Measurements from ENCODE around the gene AUNIP.
A peak's percentile ranks its signal among the peaks of the same experiment; 100 is the strongest.

The AUNIP gene

GRCh38 chr1:25889470-25889869 lies 30.2 kb upstream of the AUNIP start:
- Histone ChIP-seq H3K4me1 (ENCODE audit: control insufficient read depth in 2 of 2, insufficient read depth in 2 of 2, low read length in 2 of 2) (peaks cover 10 to 22% of the 10 kb centered on the region in 2 donors), H3K27ac (ENCODE audit: low read depth in 2 of 2, low read length in 2 of 2) (peak overlapping the region in 1 of 2 donors; percentile 52), H3K9ac (ENCODE audit: low read depth in 1 of 2, low read length in 2 of 2) (no peak overlapping the region), H3K9me3 (ENCODE audit: control insufficient read depth in 2 of 2, low read length in 2 of 2) (no peaks in the 10 kb centered on the region), H3K4me3 (ENCODE audit: low read length in 2 of 2) (no peak overlapping the region), H3K36me3 (ENCODE audit: control insufficient read depth in 2 of 2, insufficient read depth in 2 of 2, low read length in 2 of 2) (no peaks in the 10 kb centered on the region), H3K27me3 (ENCODE audit: control insufficient read depth in 2 of 2, insufficient read depth in 2 of 2, low read length in 2 of 2) (no peaks in the 10 kb centered on the region)

- H3K27me3 ChIP-seq (ENCODE audit: control insufficient read depth in 2 of 2, insufficient read depth in 2 of 2, low read length in 2 of 2) = no peaks in the 10 kb centered on the region
- H3K9me3 ChIP-seq (ENCODE audit: control insufficient read depth in 2 of 2, low read length in 2 of 2) = no peaks in the 10 kb centered on the region
- no peak overlapping the region for H3K27ac ChIP-seq (ENCODE audit: low read depth in 2 of 2, low read length in 2 of 2)
- no peak overlapping the region for H3K9ac ChIP-seq (ENCODE audit: low read depth in 1 of 2, low read length in 2 of 2)
- H3K36me3 ChIP-seq (ENCODE audit: control insufficient read depth in 2 of 2, insufficient read depth in 2 of 2, low read length in 2 of 2) = no peaks in the 10 kb centered on the region
- peaks cover 10 to 22% of the 10 kb centered on the region in 2 donors for H3K4me1 ChIP-seq (ENCODE audit: control insufficient read depth in 2 of 2, insufficient read depth in 2 of 2, low read length in 2 of 2)
- H3K4me3 ChIP-seq (ENCODE audit: low read length in 2 of 2) = no peak overlapping the region
Measured at GRCh38 chr1:25888426-25888987, 29.2 kb upstream of the AUNIP start.

GRCh38 chr1:25885602-25886001 lies 26.3 kb upstream of the AUNIP start:
- Histone ChIP-seq H3K4me3 (ENCODE audit: low read length in 2 of 2) (no peak overlapping the region), H3K36me3 (ENCODE audit: control insufficient read depth in 2 of 2, insufficient read depth in 2 of 2, low read length in 2 of 2) (no peaks in the 10 kb centered on the region), H3K27me3 (ENCODE audit: control insufficient read depth in 2 of 2, insufficient read depth in 2 of 2, low read length in 2 of 2) (no peaks in the 10 kb centered on the region), H3K9me3 (ENCODE audit: control insufficient read depth in 2 of 2, low read length in 2 of 2) (no peaks in the 10 kb centered on the region), H3K27ac (ENCODE audit: low read depth in 2 of 2, low read length in 2 of 2) (no peak overlapping the region), H3K9ac (ENCODE audit: low read depth in 1 of 2, low read length in 2 of 2) (no peak overlapping the region), H3K4me1 (ENCODE audit: control insufficient read depth in 2 of 2, insufficient read depth in 2 of 2, low read length in 2 of 2) (peaks cover 6 to 11% of the 10 kb centered on the region in 2 donors)

GRCh38 chr1:25881266-25881665 lies 22.0 kb upstream of the AUNIP start:
- H3K4me1 ChIP-seq (ENCODE audit: control insufficient read depth in 2 of 2, insufficient read depth in 2 of 2, low read length in 2 of 2) = peaks cover 0 to under 1% of the 10 kb centered on the region in 2 donors
- H3K27ac ChIP-seq (ENCODE audit: low read depth in 2 of 2, low read length in 2 of 2) = no peak overlapping the region

GRCh38 chr1:25880518-25880917 lies 21.3 kb upstream of the AUNIP start:
- H3K9me3 ChIP-seq (ENCODE audit: control insufficient read depth in 2 of 2, low read length in 2 of 2) = no peaks in the 10 kb centered on the region
- no peak overlapping the region for H3K9ac ChIP-seq (ENCODE audit: low read depth in 1 of 2, low read length in 2 of 2)
- H3K27ac ChIP-seq (ENCODE audit: low read depth in 2 of 2, low read length in 2 of 2) = no peak overlapping the region
- no peaks in the 10 kb centered on the region for H3K36me3 ChIP-seq (ENCODE audit: control insufficient read depth in 2 of 2, insufficient read depth in 2 of 2, low read length in 2 of 2)
- no peaks in the 10 kb centered on the region for H3K27me3 ChIP-seq (ENCODE audit: control insufficient read depth in 2 of 2, insufficient read depth in 2 of 2, low read length in 2 of 2)
- H3K4me3 ChIP-seq (ENCODE audit: low read length in 2 of 2) = no peak overlapping the region
- H3K4me1 ChIP-seq (ENCODE audit: control insufficient read depth in 2 of 2, insufficient read depth in 2 of 2, low read length in 2 of 2) = peaks cover 0 to 7% of the 10 kb centered on the region in 2 donors

More at GRCh38 chr1:25881266-25881665, 22.0 kb upstream of the AUNIP start:
- H3K4me3 ChIP-seq (ENCODE audit: low read length in 2 of 2) = no peak overlapping the region
- no peaks in the 10 kb centered on the region for H3K36me3 ChIP-seq (ENCODE audit: control insufficient read depth in 2 of 2, insufficient read depth in 2 of 2, low read length in 2 of 2)
- H3K27me3 ChIP-seq (ENCODE audit: control insufficient read depth in 2 of 2, insufficient read depth in 2 of 2, low read length in 2 of 2) = no peaks in the 10 kb centered on the region
- no peaks in the 10 kb centered on the region for H3K9me3 ChIP-seq (ENCODE audit: control insufficient read depth in 2 of 2, low read length in 2 of 2)
- H3K9ac ChIP-seq (ENCODE audit: low read depth in 1 of 2, low read length in 2 of 2) = no peak overlapping the region

- Histone ChIP-seq H3K9me3 (ENCODE audit: control insufficient read depth in 2 of 2, low read length in 2 of 2) (no peaks in the 10 kb centered on the region), H3K9ac (ENCODE audit: low read depth in 1 of 2, low read length in 2 of 2) (no peak overlapping the region), H3K4me3 (ENCODE audit: low read length in 2 of 2) (no peak overlapping the region), H3K4me1 (ENCODE audit: control insufficient read depth in 2 of 2, insufficient read depth in 2 of 2, low read length in 2 of 2) (peaks cover 3 to 11% of the 10 kb centered on the region in 2 donors), H3K27ac (ENCODE audit: low read depth in 2 of 2, low read length in 2 of 2) (no peak overlapping the region), H3K27me3 (ENCODE audit: control insufficient read depth in 2 of 2, insufficient read depth in 2 of 2, low read length in 2 of 2) (no peaks in the 10 kb centered on the region), H3K36me3 (ENCODE audit: control insufficient read depth in 2 of 2, insufficient read depth in 2 of 2, low read length in 2 of 2) (no peaks in the 10 kb centered on the region)
Measured at GRCh38 chr1:25879675-25880074, 20.4 kb upstream of the AUNIP start.

- Histone ChIP-seq H3K9ac (ENCODE audit: low read depth in 1 of 2, low read length in 2 of 2) (no peak overlapping the region), H3K27ac (ENCODE audit: low read depth in 2 of 2, low read length in 2 of 2) (no peak overlapping the region), H3K4me3 (ENCODE audit: low read length in 2 of 2) (no peak overlapping the region), H3K4me1 (ENCODE audit: control insufficient read depth in 2 of 2, insufficient read depth in 2 of 2, low read length in 2 of 2) (peaks cover 6 to 15% of the 10 kb centered on the region in 2 donors), H3K9me3 (ENCODE audit: control insufficient read depth in 2 of 2, low read length in 2 of 2) (no peaks in the 10 kb centered on the region), H3K36me3 (ENCODE audit: control insufficient read depth in 2 of 2, insufficient read depth in 2 of 2, low read length in 2 of 2) (no peaks in the 10 kb centered on the region), H3K27me3 (ENCODE audit: control insufficient read depth in 2 of 2, insufficient read depth in 2 of 2, low read length in 2 of 2) (no peaks in the 10 kb centered on the region)
Measured at GRCh38 chr1:25878690-25879089, 19.4 kb upstream of the AUNIP start.

GRCh38 chr1:25877155-25877554 lies 17.9 kb upstream of the AUNIP start:
- Histone ChIP-seq H3K9me3 (ENCODE audit: control insufficient read depth in 2 of 2, low read length in 2 of 2) (no peaks in the 10 kb centered on the region), H3K36me3 (ENCODE audit: control insufficient read depth in 2 of 2, insufficient read depth in 2 of 2, low read length in 2 of 2) (no peaks in the 10 kb centered on the region), H3K4me3 (ENCODE audit: low read length in 2 of 2) (no peak overlapping the region), H3K9ac (ENCODE audit: low read depth in 1 of 2, low read length in 2 of 2) (no peak overlapping the region), H3K27me3 (ENCODE audit: control insufficient read depth in 2 of 2, insufficient read depth in 2 of 2, low read length in 2 of 2) (no peaks in the 10 kb centered on the region), H3K4me1 (ENCODE audit: control insufficient read depth in 2 of 2, insufficient read depth in 2 of 2, low read length in 2 of 2) (peaks cover 18 to 19% of the 10 kb centered on the region in 2 donors), H3K27ac (ENCODE audit: low read depth in 2 of 2, low read length in 2 of 2) (no peak overlapping the region)

- no peaks in the 10 kb centered on the region for H3K36me3 ChIP-seq (ENCODE audit: control insufficient read depth in 2 of 2, insufficient read depth in 2 of 2, low read length in 2 of 2)
- H3K27ac ChIP-seq (ENCODE audit: low read depth in 2 of 2, low read length in 2 of 2) = no peak overlapping the region
- no peak overlapping the region for H3K9ac ChIP-seq (ENCODE audit: low read depth in 1 of 2, low read length in 2 of 2)
Measured at GRCh38 chr1:25876693-25877077, 17.4 kb upstream of the AUNIP start.

GRCh38 chr1:25875856-25876692 lies 16.8 kb upstream of the AUNIP start:
- Histone ChIP-seq H3K27ac (ENCODE audit: low read depth in 2 of 2, low read length in 2 of 2) (peak overlapping the region in 1 of 2 donors; percentile 48), H3K9me3 (ENCODE audit: control insufficient read depth in 2 of 2, low read length in 2 of 2) (no peaks in the 10 kb centered on the region), H3K27me3 (ENCODE audit: control insufficient read depth in 2 of 2, insufficient read depth in 2 of 2, low read length in 2 of 2) (no peaks in the 10 kb centered on the region), H3K36me3 (ENCODE audit: control insufficient read depth in 2 of 2, insufficient read depth in 2 of 2, low read length in 2 of 2) (no peaks in the 10 kb centered on the region), H3K4me3 (ENCODE audit: low read length in 2 of 2) (peak overlapping the region; percentile 52 to 61), H3K9ac (ENCODE audit: low read depth in 1 of 2, low read length in 2 of 2) (peak overlapping the region; percentile 52 to 70), H3K4me1 (ENCODE audit: control insufficient read depth in 2 of 2, insufficient read depth in 2 of 2, low read length in 2 of 2) (peaks cover 26 to 28% of the 10 kb centered on the region in 2 donors)

More at GRCh38 chr1:25876693-25877077, 17.4 kb upstream of the AUNIP start:
- no peaks in the 10 kb centered on the region for H3K9me3 ChIP-seq (ENCODE audit: control insufficient read depth in 2 of 2, low read length in 2 of 2)
- no peaks in the 10 kb centered on the region for H3K27me3 ChIP-seq (ENCODE audit: control insufficient read depth in 2 of 2, insufficient read depth in 2 of 2, low read length in 2 of 2)
- H3K4me3 ChIP-seq (ENCODE audit: low read length in 2 of 2) = no peak overlapping the region
- H3K4me1 ChIP-seq (ENCODE audit: control insufficient read depth in 2 of 2, insufficient read depth in 2 of 2, low read length in 2 of 2) = peaks cover 20 to 22% of the 10 kb centered on the region in 2 donors

Measured in mucosa of rectum (tissue), 2 donors.